GM19193 (cell line): ENCODE measurements around the gene LPIN3.

ENCODE experiments used
- POLR2A ChIP-seq: IDR thresholded peaks from 4 replicates; pipeline ENCODE4 v1.6.1; 2011; ENCODE audit not compliant: insufficient read depth, insufficient read length; ENCODE audit errors: extremely low read depth

LPIN3 gene

GRCh38 chr20:41340327-41341055, at the start of gene LPIN3:
LPIN3 (plus strand) TSS chr20:41340821; CDS start chr20:41345804, 4,983 bp downstream.
- TF ChIP-seq POLR2A = no peak

GRCh38 chr20:41293269-41294037, 47.2 kb upstream of the LPIN3 start:
- TF ChIP-seq POLR2A = no peak

GRCh38 chr20:41299899-41300298, 40.7 kb upstream of the LPIN3 start:
- TF ChIP-seq POLR2A = no peak

- no peak for TF ChIP-seq POLR2A
These were observed 40.2 kb upstream of the LPIN3 start for GRCh38 chr20:41300383-41300782.

GRCh38 chr20:41300886-41301285, 39.7 kb upstream of the LPIN3 start:
- TF ChIP-seq POLR2A = no peak

- no peak for TF ChIP-seq POLR2A
These were observed 36.6 kb upstream of the LPIN3 start for GRCh38 chr20:41304002-41304401.

GRCh38 chr20:41304424-41305079, 36.1 kb upstream of the LPIN3 start:
- no peak for TF ChIP-seq POLR2A

- no peak for TF ChIP-seq POLR2A
These were observed 34.4 kb upstream of the LPIN3 start for GRCh38 chr20:41306061-41306727.

- no peak for TF ChIP-seq POLR2A
These were observed 33.6 kb upstream of the LPIN3 start for GRCh38 chr20:41307021-41307420.

GRCh38 chr20:41308290-41308711, 32.3 kb upstream of the LPIN3 start:
- no peak for TF ChIP-seq POLR2A

GRCh38 chr20:41308726-41309413, 31.8 kb upstream of the LPIN3 start:
- no peak for TF ChIP-seq POLR2A

- TF ChIP-seq POLR2A = no peak
These were observed 30.8 kb upstream of the LPIN3 start for GRCh38 chr20:41309817-41310216.

- TF ChIP-seq POLR2A = no peak
These were observed 26.2 kb upstream of the LPIN3 start for GRCh38 chr20:41314386-41314785.

- no peak for TF ChIP-seq POLR2A
These were observed 24.6 kb upstream of the LPIN3 start for GRCh38 chr20:41316051-41316450.
